ENCODE results near the gene TOX2.

The TOX2 gene

GRCh38 chr20:44072384-44072783, 157.7 kb downstream of the TOX2 start:
- Histone ChIP-seq H3K4me1 (ENCODE audit: control insufficient read depth in 1 of 2, insufficient read depth in 2 of 2, low read length in 2 of 2) (peaks cover 0 to 3% of the 10 kb centered on the region in 2 donors), H3K36me3 (ENCODE audit: control insufficient read depth in 1 of 2, insufficient read depth in 2 of 2, low read length in 2 of 2) (no peaks in the 10 kb centered on the region), H3K27me3 (ENCODE audit: low read depth, low read length) (no peaks in the 10 kb centered on the region), H3K4me3 (ENCODE audit: low read depth in 1 of 2, low read length in 2 of 2) (no peak overlapping the region), H3K9me3 (ENCODE audit: control insufficient read depth in 1 of 2, low read length in 2 of 2) (no peaks in the 10 kb centered on the region), H3K27ac (ENCODE audit: low read length) (no peak overlapping the region)

DNA sequence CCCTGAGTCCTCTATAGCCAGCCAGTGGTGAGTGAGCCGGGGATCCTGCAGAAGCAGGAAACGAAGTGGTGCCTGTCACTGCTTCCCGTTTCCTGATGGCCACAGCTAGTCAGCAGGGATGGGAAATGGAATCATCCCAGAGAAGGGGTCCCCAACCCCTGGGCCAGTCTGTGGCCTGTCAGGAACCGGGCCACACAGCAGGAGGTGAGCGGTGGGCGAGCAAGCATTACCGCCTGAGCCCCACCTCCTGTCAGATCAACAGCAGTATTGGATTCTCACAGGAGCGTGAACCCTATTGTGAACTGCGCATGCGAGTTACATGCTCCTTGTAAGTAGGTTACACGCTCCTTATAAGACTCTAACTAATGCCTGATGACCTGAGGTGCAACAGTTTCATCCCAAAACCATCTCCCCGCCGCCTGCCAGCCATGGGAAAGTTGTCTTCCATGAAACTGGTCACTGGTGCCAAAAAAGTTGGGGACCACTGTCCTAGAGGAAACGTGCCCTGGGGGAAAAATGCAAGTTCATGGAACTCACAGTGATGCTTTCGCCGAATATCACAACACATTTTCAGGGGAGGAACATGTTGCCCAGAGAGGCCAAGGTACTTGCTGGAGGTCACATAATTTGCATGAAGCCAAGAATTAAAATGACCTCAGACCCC, 158.5 kb downstream of the TOX2 start:
- Histone ChIP-seq H3K4me3 (ENCODE audit: low read depth in 1 of 2, low read length in 2 of 2) (no peak overlapping the region), H3K27ac (ENCODE audit: low read length) (no peak overlapping the region), H3K36me3 (ENCODE audit: control insufficient read depth in 1 of 2, insufficient read depth in 2 of 2, low read length in 2 of 2) (no peaks in the 10 kb centered on the region), H3K9me3 (ENCODE audit: control insufficient read depth in 1 of 2, low read length in 2 of 2) (no peaks in the 10 kb centered on the region), H3K4me1 (ENCODE audit: control insufficient read depth in 1 of 2, insufficient read depth in 2 of 2, low read length in 2 of 2) (peaks cover 0 to 3% of the 10 kb centered on the region in 2 donors), H3K27me3 (ENCODE audit: low read depth, low read length) (no peaks in the 10 kb centered on the region)

GRCh38 chr20:44073675-44074071, 159.0 kb downstream of the TOX2 start:
- Histone ChIP-seq H3K9me3 (ENCODE audit: control insufficient read depth in 1 of 2, low read length in 2 of 2) (no peaks in the 10 kb centered on the region), H3K36me3 (ENCODE audit: control insufficient read depth in 1 of 2, insufficient read depth in 2 of 2, low read length in 2 of 2) (no peaks in the 10 kb centered on the region), H3K4me3 (ENCODE audit: low read depth in 1 of 2, low read length in 2 of 2) (no peak overlapping the region), H3K4me1 (ENCODE audit: control insufficient read depth in 1 of 2, insufficient read depth in 2 of 2, low read length in 2 of 2) (peaks cover 0 to 3% of the 10 kb centered on the region in 2 donors), H3K27me3 (ENCODE audit: low read depth, low read length) (no peaks in the 10 kb centered on the region), H3K27ac (ENCODE audit: low read length) (no peak overlapping the region)

DNA sequence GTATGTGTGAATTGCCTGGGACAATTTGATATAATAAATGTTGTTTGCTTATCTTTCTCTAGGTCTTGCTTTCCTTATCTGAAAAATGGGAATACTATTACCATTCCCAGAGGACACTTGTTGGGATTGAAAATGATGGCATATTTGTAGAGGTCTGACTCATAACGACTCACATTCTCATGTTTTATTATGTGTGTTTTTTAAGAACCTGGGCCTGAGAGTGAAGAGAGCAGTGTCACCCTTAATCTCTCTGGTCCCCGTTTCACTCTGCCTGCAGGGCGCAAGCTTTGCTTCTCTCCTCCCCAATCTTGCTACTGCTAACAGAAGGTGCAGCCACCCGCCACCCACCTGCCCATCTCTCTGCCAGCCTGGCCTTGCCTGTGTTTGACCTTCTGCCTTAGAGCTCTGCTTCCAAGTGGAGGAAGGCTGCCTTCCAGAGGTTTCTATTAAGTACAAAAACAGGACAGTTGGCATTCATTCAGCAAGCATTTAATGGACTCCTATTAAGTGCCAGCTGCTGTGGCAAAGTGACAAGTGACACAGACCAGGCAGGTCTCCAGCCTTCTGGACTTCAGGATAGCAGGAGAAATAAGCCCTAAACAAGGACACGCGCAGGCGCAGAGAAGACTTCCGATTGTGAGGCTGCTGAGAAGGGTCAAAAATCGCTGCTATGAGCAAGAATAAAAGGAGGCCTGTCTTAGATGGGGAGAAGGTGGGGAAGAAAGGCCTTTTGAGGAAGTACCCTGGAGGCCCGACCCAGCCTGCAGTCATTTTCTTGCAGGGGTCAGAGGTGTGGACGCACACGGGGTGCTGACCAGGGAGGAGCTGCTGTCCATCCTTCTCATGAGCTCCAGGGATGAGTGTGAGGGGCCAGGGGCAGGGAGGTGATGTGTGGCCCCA, 159.8 kb downstream of the TOX2 start:
- Histone ChIP-seq H3K9me3 (ENCODE audit: control insufficient read depth in 1 of 2, low read length in 2 of 2) (no peaks in the 10 kb centered on the region), H3K27ac (ENCODE audit: low read length) (no peak overlapping the region), H3K4me3 (ENCODE audit: low read depth in 1 of 2, low read length in 2 of 2) (no peak overlapping the region), H3K27me3 (ENCODE audit: low read depth, low read length) (no peaks in the 10 kb centered on the region), H3K36me3 (ENCODE audit: control insufficient read depth in 1 of 2, insufficient read depth in 2 of 2, low read length in 2 of 2) (no peaks in the 10 kb centered on the region), H3K4me1 (ENCODE audit: control insufficient read depth in 1 of 2, insufficient read depth in 2 of 2, low read length in 2 of 2) (peaks cover 0 to 3% of the 10 kb centered on the region in 2 donors)

DNA sequence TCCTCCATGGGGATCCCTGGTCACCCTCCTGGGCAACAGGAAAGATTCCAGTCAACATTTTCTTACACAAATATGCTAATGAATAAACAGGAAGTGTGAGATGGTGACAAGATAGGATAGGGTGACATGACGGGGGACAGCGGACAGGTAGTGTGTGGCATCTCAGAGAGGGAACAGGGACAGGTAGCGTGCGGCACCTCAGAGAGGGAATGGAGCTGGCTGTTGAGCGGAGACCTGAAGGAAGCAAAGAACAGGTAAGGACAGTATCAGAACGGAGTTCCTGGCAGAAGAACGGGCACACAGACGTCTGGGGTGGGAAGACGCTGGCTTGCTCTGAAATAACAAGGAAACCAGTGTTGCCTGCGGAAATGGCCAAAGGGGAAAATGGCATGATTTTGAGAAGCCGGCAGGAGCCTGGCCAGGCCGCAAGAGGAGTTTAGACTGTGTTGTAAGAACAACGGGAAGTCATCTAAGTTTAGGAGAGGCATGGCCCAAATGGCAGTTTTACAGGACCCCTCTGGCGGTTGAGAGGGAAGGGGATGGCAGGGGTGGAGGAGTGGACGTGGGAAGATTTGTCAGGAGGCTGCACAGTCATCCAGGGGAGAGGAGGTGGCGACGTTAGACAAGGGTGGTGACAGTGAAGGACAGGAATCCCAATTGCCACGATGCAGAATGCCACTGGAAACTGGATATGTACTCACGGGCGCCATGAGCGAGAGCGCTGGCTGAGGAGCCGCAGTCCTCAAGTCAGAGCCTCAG, 160.7 kb downstream of the TOX2 start:
- no peak overlapping the region for H3K4me3 ChIP-seq (ENCODE audit: low read depth in 1 of 2, low read length in 2 of 2)
- no peaks in the 10 kb centered on the region for H3K9me3 ChIP-seq (ENCODE audit: control insufficient read depth in 1 of 2, low read length in 2 of 2)
- peaks cover 0 to 6% of the 10 kb centered on the region in 2 donors for H3K4me1 ChIP-seq (ENCODE audit: control insufficient read depth in 1 of 2, insufficient read depth in 2 of 2, low read length in 2 of 2)
- no peak overlapping the region for H3K27ac ChIP-seq (ENCODE audit: low read length)
- no peaks in the 10 kb centered on the region for H3K36me3 ChIP-seq (ENCODE audit: control insufficient read depth in 1 of 2, insufficient read depth in 2 of 2, low read length in 2 of 2)
- H3K27me3 ChIP-seq (ENCODE audit: low read depth, low read length), result no peaks in the 10 kb centered on the region

DNA sequence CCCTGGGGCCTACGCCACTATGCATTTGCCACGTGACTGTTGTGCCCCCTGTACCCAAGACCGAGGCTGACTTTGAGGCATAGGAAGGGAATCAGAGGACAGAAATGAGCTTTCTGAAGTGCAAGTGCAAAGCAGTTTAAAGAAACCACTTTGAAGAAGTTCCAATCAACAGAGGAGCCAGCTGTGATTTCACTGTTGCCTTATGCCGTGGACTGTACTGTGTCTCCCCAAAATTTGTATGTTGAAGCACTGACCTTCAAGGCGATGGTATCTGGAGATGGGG, 161.2 kb downstream of the TOX2 start:
- H3K27me3 ChIP-seq (ENCODE audit: low read depth, low read length), result no peaks in the 10 kb centered on the region
- no peak overlapping the region for H3K4me3 ChIP-seq (ENCODE audit: low read depth in 1 of 2, low read length in 2 of 2)
- H3K4me1 ChIP-seq (ENCODE audit: control insufficient read depth in 1 of 2, insufficient read depth in 2 of 2, low read length in 2 of 2), result peaks cover 0 to 10% of the 10 kb centered on the region in 2 donors
- H3K9me3 ChIP-seq (ENCODE audit: control insufficient read depth in 1 of 2, low read length in 2 of 2), result no peaks in the 10 kb centered on the region
- no peak overlapping the region for H3K27ac ChIP-seq (ENCODE audit: low read length)
- H3K36me3 ChIP-seq (ENCODE audit: control insufficient read depth in 1 of 2, insufficient read depth in 2 of 2, low read length in 2 of 2), result no peaks in the 10 kb centered on the region

DNA sequence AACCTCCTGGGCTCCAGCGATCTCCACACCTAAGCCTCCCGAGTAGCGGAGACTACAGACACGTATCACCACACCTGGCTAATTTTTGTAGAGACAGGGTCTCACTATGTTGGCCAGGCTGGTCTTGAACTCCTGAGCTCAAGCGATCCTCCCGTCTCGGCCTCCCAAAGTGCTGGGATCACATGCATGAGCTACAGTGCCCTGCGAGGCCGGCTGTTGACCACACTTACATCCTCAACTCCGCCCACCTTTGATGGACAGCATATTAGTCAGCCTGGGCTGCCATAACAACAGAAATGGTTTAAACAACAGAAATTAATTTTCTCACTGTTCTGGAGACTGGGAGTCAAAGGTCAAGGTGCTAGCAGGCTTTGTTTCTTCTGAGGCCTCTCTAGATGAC, 164.6 kb downstream of the TOX2 start:
- Histone ChIP-seq H3K9me3 (ENCODE audit: control insufficient read depth in 1 of 2, low read length in 2 of 2) (no peaks in the 10 kb centered on the region), H3K4me1 (ENCODE audit: control insufficient read depth in 1 of 2, insufficient read depth in 2 of 2, low read length in 2 of 2) (peaks cover 0 to 10% of the 10 kb centered on the region in 2 donors), H3K27ac (ENCODE audit: low read length) (no peak overlapping the region)

GRCh38 chr20:44080064-44080463, 165.4 kb downstream of the TOX2 start:
- Histone ChIP-seq H3K27ac (ENCODE audit: low read length) (no peak overlapping the region), H3K4me3 (ENCODE audit: low read depth in 1 of 2, low read length in 2 of 2) (no peak overlapping the region), H3K27me3 (ENCODE audit: low read depth, low read length) (no peaks in the 10 kb centered on the region), H3K36me3 (ENCODE audit: control insufficient read depth in 1 of 2, insufficient read depth in 2 of 2, low read length in 2 of 2) (no peaks in the 10 kb centered on the region), H3K9me3 (ENCODE audit: control insufficient read depth in 1 of 2, low read length in 2 of 2) (no peaks in the 10 kb centered on the region), H3K4me1 (ENCODE audit: control insufficient read depth in 1 of 2, insufficient read depth in 2 of 2, low read length in 2 of 2) (peaks cover 0 to 7% of the 10 kb centered on the region in 2 donors)

More for the DNA sequence above, 164.6 kb downstream of the TOX2 start:
- H3K27me3 ChIP-seq (ENCODE audit: low read depth, low read length), result no peaks in the 10 kb centered on the region
- no peak overlapping the region for H3K4me3 ChIP-seq (ENCODE audit: low read depth in 1 of 2, low read length in 2 of 2)
- no peaks in the 10 kb centered on the region for H3K36me3 ChIP-seq (ENCODE audit: control insufficient read depth in 1 of 2, insufficient read depth in 2 of 2, low read length in 2 of 2)

DNA sequence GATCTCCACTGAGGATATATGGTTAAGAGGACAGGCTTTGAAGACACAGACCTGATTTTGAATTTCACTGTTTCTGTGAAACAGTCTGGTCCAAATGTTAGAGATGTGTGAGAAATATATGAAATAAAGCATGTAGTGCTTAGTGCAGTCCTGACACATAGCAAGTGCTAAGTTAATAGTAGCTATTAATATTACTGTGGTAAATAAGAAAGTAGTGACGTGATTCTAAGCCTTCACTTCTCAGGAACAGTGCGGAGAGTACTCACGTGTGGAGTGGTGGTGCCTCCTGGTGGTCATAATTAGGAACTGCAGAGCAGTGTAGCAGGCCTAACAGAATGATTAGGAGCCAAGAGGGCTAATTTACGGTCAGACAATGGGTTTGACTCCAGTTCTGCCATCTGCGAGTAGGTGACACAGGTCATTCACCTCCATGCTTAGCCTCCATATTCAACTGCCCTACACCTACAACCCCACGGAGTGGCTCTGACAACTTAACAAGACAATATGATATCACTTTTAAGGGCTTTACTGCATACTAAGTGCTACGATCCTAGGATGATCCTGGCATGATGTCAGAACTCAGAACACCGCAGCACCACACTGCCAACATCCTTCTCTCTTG, 166.1 kb downstream of the TOX2 start:
- H3K9me3 ChIP-seq (ENCODE audit: control insufficient read depth in 1 of 2, low read length in 2 of 2), result no peaks in the 10 kb centered on the region
- no peak overlapping the region for H3K27ac ChIP-seq (ENCODE audit: low read length)
- H3K4me3 ChIP-seq (ENCODE audit: low read depth in 1 of 2, low read length in 2 of 2), result no peak overlapping the region
- no peaks in the 10 kb centered on the region for H3K36me3 ChIP-seq (ENCODE audit: control insufficient read depth in 1 of 2, insufficient read depth in 2 of 2, low read length in 2 of 2)
- peaks cover 0 to 7% of the 10 kb centered on the region in 2 donors for H3K4me1 ChIP-seq (ENCODE audit: control insufficient read depth in 1 of 2, insufficient read depth in 2 of 2, low read length in 2 of 2)
- H3K27me3 ChIP-seq (ENCODE audit: low read depth, low read length), result no peaks in the 10 kb centered on the region

DNA sequence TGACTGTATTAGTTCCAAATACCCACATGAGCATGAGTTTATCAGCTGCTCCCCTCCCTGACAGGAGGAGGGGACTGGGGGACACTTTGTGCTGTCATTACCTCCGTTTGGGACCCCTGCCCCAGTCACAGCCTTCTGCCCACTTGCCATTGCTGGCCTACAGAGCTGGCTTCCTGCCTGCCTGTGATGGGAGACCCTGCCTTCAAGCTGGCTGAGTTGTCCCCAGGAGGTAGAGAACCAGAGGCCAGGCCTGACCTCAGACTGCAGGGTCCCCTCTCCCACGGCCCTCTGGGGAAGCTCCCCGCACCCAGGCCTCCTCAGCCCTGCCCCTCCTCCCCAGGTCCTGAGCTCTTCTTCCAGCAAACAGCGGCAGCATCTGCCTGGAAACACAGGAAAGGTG, 166.8 kb downstream of the TOX2 start:
- H3K4me1 ChIP-seq (ENCODE audit: control insufficient read depth in 1 of 2, insufficient read depth in 2 of 2, low read length in 2 of 2), result peaks cover 0 to 7% of the 10 kb centered on the region in 2 donors

DNA sequence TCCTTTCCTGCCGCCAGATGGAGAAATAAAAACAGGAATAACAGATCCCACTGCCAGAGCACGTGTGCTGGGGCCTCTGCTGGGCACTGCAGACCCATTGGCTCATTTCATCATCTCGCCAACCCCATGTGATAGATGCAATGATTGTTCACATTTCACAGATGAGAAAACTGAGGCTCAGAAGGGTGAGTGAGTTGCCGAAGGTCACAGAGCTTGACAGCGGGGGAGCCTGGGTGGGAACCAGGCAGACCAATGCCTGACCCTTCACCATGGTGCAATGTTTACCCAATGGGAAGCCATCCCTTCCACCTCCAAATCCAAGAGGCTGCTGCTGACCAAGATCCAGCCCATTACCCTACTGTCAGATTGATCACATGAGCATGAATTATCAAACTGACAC, 167.2 kb downstream of the TOX2 start:
- no peak overlapping the region for H3K27ac ChIP-seq (ENCODE audit: low read length)
- no peak overlapping the region for H3K4me3 ChIP-seq (ENCODE audit: low read depth in 1 of 2, low read length in 2 of 2)
- no peaks in the 10 kb centered on the region for H3K36me3 ChIP-seq (ENCODE audit: control insufficient read depth in 1 of 2, insufficient read depth in 2 of 2, low read length in 2 of 2)
- peaks cover 0 to 7% of the 10 kb centered on the region in 2 donors for H3K4me1 ChIP-seq (ENCODE audit: control insufficient read depth in 1 of 2, insufficient read depth in 2 of 2, low read length in 2 of 2)
- H3K27me3 ChIP-seq (ENCODE audit: low read depth, low read length), result no peaks in the 10 kb centered on the region
- no peaks in the 10 kb centered on the region for H3K9me3 ChIP-seq (ENCODE audit: control insufficient read depth in 1 of 2, low read length in 2 of 2)

More for the DNA sequence above, 166.8 kb downstream of the TOX2 start:
- no peak overlapping the region for H3K4me3 ChIP-seq (ENCODE audit: low read depth in 1 of 2, low read length in 2 of 2)
- no peaks in the 10 kb centered on the region for H3K36me3 ChIP-seq (ENCODE audit: control insufficient read depth in 1 of 2, insufficient read depth in 2 of 2, low read length in 2 of 2)
- H3K27ac ChIP-seq (ENCODE audit: low read length), result no peak overlapping the region
- H3K9me3 ChIP-seq (ENCODE audit: control insufficient read depth in 1 of 2, low read length in 2 of 2), result no peaks in the 10 kb centered on the region
- H3K27me3 ChIP-seq (ENCODE audit: low read depth, low read length), result no peaks in the 10 kb centered on the region
